Heart right ventricle (tissue), 16 donors: ENCODE results near the gene TRAPPC14. TPM values are rescaled to one million over a fixed set of nuclear protein-coding genes. Genes with fewer than 3 reads are reported as not detected.

ENCODE experiments used
- ATAC-seq, 8 donors: fragments of 200-7000 bp; cut with Tn5 transposase; one replicate each; pipeline ENCODE4 v1.9.1; 2020; ENCODE audit warnings: mild to moderate bottlenecking in 8 of 8, moderate library complexity in 8 of 8, moderate number of reproducible peaks in 1 of 8
- DNase-seq, 2 donors: peaks; one replicate each; pipeline ENCODE4 v3.0.0-alpha.2; 2020
- H3K27ac ChIP-seq, 10 donors: fragments of 200-600 bp; sonication (generic) in 2 of 10; one replicate each; pipeline versions ENCODE4 v1.5.0 to v1.8.0; 2020 to 2022; ENCODE audit warnings: mild to moderate bottlenecking in 3 of 10
- H3K27me3 ChIP-seq, 7 donors: fragments of 200-600 bp; one replicate each; pipeline ENCODE4 v1.8.0; 2021 to 2022; ENCODE audit warnings: mild to moderate bottlenecking in 2 of 7
- H3K36me3 ChIP-seq, 9 donors: fragments of 200-600 bp; sonication (generic) in 1 of 9; one replicate each; pipeline versions ENCODE4 v1.5.0 to v1.8.0; 2020 to 2022; ENCODE audit warnings: mild to moderate bottlenecking in 2 of 9
- H3K4me1 ChIP-seq, 9 donors: fragments of 200-600 bp; sonication (generic) in 1 of 9; one replicate each; pipeline versions ENCODE4 v1.5.0 to v1.8.0; 2020 to 2022; ENCODE audit warnings: mild to moderate bottlenecking in 4 of 9
- H3K4me3 ChIP-seq, 10 donors: fragments of 200-600 bp; sonication (generic) in 2 of 10; one replicate each; pipeline versions ENCODE4 v1.5.0 to v1.8.0; 2020 to 2022; ENCODE audit warnings: mild to moderate bottlenecking in 7 of 10, moderate library complexity in 2 of 10
- H3K9me3 ChIP-seq, 11 donors: fragments of 200-600 bp in 10 of 11; sonication (generic) in 2 of 11; one replicate each; pipeline versions ENCODE4 v1.5.0 to v1.8.0; 2013 to 2022; ENCODE audit warnings: mild to moderate bottlenecking in 2 of 11, control low read depth in 1 of 11, moderate library complexity in 1 of 11
- WGBS, 2 donors: extraction: QIAGEN DNeasy Blood & Tissue Kit; methylation state at CpG; one replicate each; pipeline ENCODE4 v1.1.7; 2013; ENCODE audit warnings: inconsistent platforms in 1 of 2; 5-methylcytosine and 5-hydroxymethylcytosine counted together
- intact Hi-C, 10 donors: fragments of 100-400 bp; cut with DNase I; formaldehyde crosslinking; loops; one replicate each; pipeline versions ENCODE4 v1.11.1 to v1.14.2; 2022
- polyA plus RNA-seq, 2 donors: library from polyadenylated mRNA; stranded (reverse); fragments of 200-250 nt; gene quantifications; one replicate each; pipeline ENCODE4 v1.2.3, GENCODE V29; 2013
- total RNA-seq, 10 donors: library from RNA; stranded (reverse); fragmentation: NEBNext Ultra II Directional in 3 of 10; extraction: Animal tissue kit (Norgen Biotek cat#: 25700) in 3 of 10; gene quantifications; one replicate each; pipeline versions ENCODE4 v1.2.1 to v1.2.4, GENCODE V29; 2021 to 2023
- TF ChIP-seq, protein P1 (sequence below), 9 donors: fragments of 200-600 bp; sonication (generic) in 2 of 9; IDR thresholded peaks; one replicate each; pipeline versions ENCODE4 v1.5.0 to v1.8.0; 2021 to 2022; ENCODE audit warnings: antibody characterized with exemption in 9 of 9, mild to moderate bottlenecking in 5 of 9, moderate library complexity in 1 of 9
- donor health status: Arrhythmogenic right ventricular cardiomyopathy.
- donor health status: ischemic (EF 13 %, LVEDD 7.1; RV severe dilation, severe dysfunction).
- donor health status: healthy with polysubstance abuse.
- donor health status: DM: no; HTN: yes; CAD: no.
- donor health status: DM: no; HTN: no; CAD: no.
- donor health status: ischemic (EF 25% LVEDD 6.9; RV normal size, moderate dysfunction).
- donor health status: ischemic (EF 25% LVEDD 5.7; RV mildly dilated, moderate dysfunction).
- donor health status: healthy.
- donor health status: DM: yes; HTN: yes; CAD: no.
- donor health status: Ischemic cardiomyopathy.
- donor health status: ischemic (EF 35%, LVEDD 5.7; RV mildly dilated, moderate dysfunction).
- donor health status: nonischemic (EF 11% LVEDD 7.7; RV severe dilation, severe dysfunction).
- donor health status: DM: yes; HTN: yes; CAD: no.
- donor health status: PGD.
- donor health status: ischemic (EF 29% LVEDD 5.4; RV normal size, mild dysfunction).
- donor health status: nonischemic (EF 23%, LVEDD 6.1; RV moderate dilation, normal function).

The TRAPPC14 gene
- total and polyA plus RNA-seq, 12 donors, result 3.9 to 17.5 (median 7.7) TPM

DNA sequence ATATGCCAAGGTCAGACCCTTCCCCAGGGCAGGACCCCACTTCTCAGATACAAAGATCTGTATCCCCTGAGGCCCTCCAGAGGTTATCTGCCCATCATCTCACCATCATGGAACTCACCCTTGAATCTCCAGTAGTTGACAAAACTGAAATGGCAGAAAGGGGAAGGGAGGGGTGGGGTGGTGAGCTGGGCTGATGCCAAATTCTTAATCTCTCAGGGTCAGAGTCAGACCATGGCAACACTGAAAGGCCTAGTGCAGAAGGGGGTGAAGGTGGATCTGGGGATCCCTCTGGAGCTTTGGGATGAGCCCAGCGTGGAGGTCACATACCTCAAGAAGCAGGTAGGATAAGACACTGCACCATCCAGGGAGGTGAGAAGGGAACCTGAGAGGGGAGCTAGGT is 36.0 kb downstream of the TRAPPC14 start:
- Histone ChIP-seq H3K27me3 (no peaks in the 10 kb centered on the region), H3K4me3 (no peak overlapping the region), H3K27ac (no peak overlapping the region), H3K36me3 (peaks cover 0 to 15% (median 0%) of the 10 kb centered on the region in 9 donors), H3K4me1 (peaks cover 10 to 43% (median 32%) of the 10 kb centered on the region in 9 donors), H3K9me3 (no peaks in the 10 kb centered on the region)
- no peak for DNase-seq
- WGBS, 2 donors, result 89 to 95% methylated on average over 1 of the region's 1 CpG
- intact Hi-C loops, result loop anchor here in 1 of 10 donors (10.0 kb wide), 1 partner anchor 208 kb away; the partner anchor contains the start of gene TRIM4
- no peak for ATAC-seq
- TF ChIP-seq, protein P1, sequence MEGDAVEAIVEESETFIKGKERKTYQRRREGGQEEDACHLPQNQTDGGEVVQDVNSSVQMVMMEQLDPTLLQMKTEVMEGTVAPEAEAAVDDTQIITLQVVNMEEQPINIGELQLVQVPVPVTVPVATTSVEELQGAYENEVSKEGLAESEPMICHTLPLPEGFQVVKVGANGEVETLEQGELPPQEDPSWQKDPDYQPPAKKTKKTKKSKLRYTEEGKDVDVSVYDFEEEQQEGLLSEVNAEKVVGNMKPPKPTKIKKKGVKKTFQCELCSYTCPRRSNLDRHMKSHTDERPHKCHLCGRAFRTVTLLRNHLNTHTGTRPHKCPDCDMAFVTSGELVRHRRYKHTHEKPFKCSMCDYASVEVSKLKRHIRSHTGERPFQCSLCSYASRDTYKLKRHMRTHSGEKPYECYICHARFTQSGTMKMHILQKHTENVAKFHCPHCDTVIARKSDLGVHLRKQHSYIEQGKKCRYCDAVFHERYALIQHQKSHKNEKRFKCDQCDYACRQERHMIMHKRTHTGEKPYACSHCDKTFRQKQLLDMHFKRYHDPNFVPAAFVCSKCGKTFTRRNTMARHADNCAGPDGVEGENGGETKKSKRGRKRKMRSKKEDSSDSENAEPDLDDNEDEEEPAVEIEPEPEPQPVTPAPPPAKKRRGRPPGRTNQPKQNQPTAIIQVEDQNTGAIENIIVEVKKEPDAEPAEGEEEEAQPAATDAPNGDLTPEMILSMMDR (IDR thresholded peaks at IDR 0.05), result no peak

DNA sequence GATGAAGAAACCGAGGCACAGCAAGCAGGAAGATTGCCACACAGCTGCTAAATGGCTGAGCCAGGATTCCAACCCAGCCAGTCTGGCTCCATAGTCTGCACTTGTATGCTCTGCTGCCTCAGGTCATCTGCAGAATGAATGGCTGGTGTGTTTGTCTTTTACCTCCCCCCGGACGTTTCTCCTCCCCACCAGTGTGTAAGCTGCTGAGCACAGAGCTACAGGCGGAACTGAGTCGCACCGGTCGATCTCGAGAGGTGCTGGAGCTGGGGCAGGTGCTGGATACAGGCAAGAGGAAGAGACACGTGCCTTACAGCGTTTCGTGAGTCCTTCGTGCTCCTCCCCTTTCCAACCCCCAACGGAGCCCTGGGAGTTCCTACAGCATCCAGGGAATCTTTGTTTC is 36.5 kb downstream of the TRAPPC14 start:
- Histone ChIP-seq H3K9me3 (no peaks in the 10 kb centered on the region), H3K36me3 (peaks cover 0 to 15% (median 0%) of the 10 kb centered on the region in 9 donors), H3K4me1 (peaks cover 8 to 42% (median 27%) of the 10 kb centered on the region in 9 donors), H3K27me3 (no peaks in the 10 kb centered on the region), H3K4me3 (no peak overlapping the region), H3K27ac (no peak overlapping the region)
- ATAC-seq (no peak), DNase-seq (no peak)
- TF ChIP-seq, protein P1 (IDR thresholded peaks at IDR 0.05), result no peak
- 71 to 82% methylated on average over 13 of the region's 13 CpGs for WGBS, 2 donors
- intact Hi-C loops, result loop anchor here in 1 of 10 donors (10.0 kb wide), 1 partner anchor 207 kb away; the partner anchor contains the start of gene TRIM4

DNA sequence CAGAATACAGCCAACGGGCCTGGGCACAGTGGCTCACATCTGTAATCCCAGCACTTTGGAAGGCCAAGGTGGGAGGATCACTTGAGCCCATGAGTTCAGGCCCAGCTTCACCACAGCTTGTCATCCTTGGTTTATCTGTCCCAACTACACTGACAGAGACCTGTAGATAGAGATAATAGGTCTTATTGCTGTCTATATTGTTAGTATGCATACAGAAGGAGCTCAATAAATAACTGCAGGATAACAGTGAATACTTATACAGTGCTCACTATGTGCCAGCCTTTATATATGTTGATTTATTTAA is 37.8 kb downstream of the TRAPPC14 start:
- TF ChIP-seq, protein P1 (IDR thresholded peaks at IDR 0.05), result no peak
- intact Hi-C loops, result loop anchor here in 1 of 10 donors (10.0 kb wide), 1 partner anchor 206 kb away; the partner anchor contains the start of gene TRIM4
- ATAC-seq, result no peak

DNA sequence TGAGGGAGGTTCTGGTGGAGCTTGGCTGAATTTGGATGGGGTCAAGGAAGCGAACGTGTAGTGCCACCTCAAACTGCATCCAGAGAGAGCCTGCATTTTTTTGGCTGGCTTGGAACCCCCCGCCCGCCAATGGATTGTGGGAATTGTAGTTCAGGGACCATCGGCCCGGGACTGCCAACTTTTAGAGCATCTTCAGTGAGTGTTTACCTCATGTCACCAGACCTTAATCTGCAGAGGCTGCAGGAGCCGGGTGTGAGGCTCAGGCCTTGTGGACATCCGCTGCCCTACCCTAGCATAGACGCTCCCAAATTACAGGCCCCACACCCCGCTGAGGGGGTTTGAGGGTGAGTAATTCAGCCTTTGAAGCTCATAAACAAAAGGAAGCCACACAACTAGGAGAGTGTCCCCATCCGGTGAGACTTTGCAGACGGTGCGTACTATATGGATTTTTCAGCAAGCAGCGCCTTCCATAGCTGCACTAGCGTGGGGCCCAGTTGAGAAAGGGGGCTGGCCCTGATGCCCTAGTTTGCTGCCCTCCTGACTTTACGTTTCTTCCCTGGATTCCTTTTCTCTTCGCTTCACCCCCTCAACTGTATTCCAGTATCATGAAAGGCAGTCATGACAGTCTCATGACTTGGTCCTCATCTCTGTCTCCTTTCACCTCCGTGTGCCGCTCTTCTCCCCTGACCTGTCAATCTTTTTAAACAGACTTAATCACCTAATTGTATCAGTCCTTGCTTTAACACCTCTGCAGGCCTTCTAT is 38.4 kb downstream of the TRAPPC14 start:
- peak overlapping the region; percentile 83 to 94 (median 89) for H3K27ac ChIP-seq
- 17 to 20% methylated on average over 19 of the region's 19 CpGs for WGBS, 2 donors
- no peaks in the 10 kb centered on the region for H3K27me3 ChIP-seq
- peaks cover 5 to 30% (median 17%) of the 10 kb centered on the region in 9 donors for H3K4me1 ChIP-seq
- DNase-seq (peak; percentile 51 to 69), ATAC-seq (peak; percentile 55 to 78 (median 74))
- peak overlapping the region; percentile 51 to 86 (median 74) for H3K4me3 ChIP-seq
- H3K36me3 ChIP-seq, result peaks cover 0 to 18% (median 0%) of the 10 kb centered on the region in 9 donors
- intact Hi-C loops, result loop anchor here in 4 of 10 donors (1.0 to 10.0 kb wide), 3 partner anchors 19 to 205 kb away; partner anchors contain the start of genes AP4M1 (in 3 of the 4), MCM7 (in 3 of the 4) and TRIM4 (in 1 of the 4)
- TF ChIP-seq, protein P1 (IDR thresholded peaks at IDR 0.05), result no peak
- H3K9me3 ChIP-seq, result no peaks in the 10 kb centered on the region

More for the DNA sequence above, 37.8 kb downstream of the TRAPPC14 start:
- no peak for DNase-seq
- Histone ChIP-seq H3K4me3 (peak overlapping the region in 6 of 10 donors; percentile 63 to 86 (median 76)), H3K4me1 (peaks cover 5 to 35% (median 18%) of the 10 kb centered on the region in 9 donors), H3K27ac (peak overlapping the region in 3 of 10 donors; percentile 91 to 94 (median 92)), H3K9me3 (no peaks in the 10 kb centered on the region), H3K27me3 (no peaks in the 10 kb centered on the region), H3K36me3 (peaks cover 0 to 15% (median 0%) of the 10 kb centered on the region in 9 donors)
- WGBS, 2 donors, result 18 to 25% methylated on average over 1 of the region's 1 CpG
